Neural progenitor cell (in vitro differentiated cells): ENCODE measurements around the gene CRYM.

ENCODE experiments used
- CTCF ChIP-seq: fragments of 200-600 bp; sonication (generic); IDR thresholded peaks from 2 replicates; pipeline ENCODE4 v1.5.1; 2017; ENCODE audit warnings: antibody characterized with exemption, mild to moderate bottlenecking
- EZH2 ChIP-seq: fragments of 200-600 bp; sonication (generic); IDR thresholded peaks from 2 replicates; pipeline ENCODE4 v1.6.1; 2017; ENCODE audit warnings: antibody characterized with exemption, mild to moderate bottlenecking, moderate library complexity

GRCh38 chr16:21276090-21276489 lies 2.0 kb downstream of the CRYM start:
- no peak for TF ChIP-seq EZH2
- TF ChIP-seq CTCF: no peak
